ENCODE results near the gene SYT11.

- no peak for TF ChIP-seq POLR2A (IDR thresholded peaks at IDR 0.05; ENCODE audit: low read depth, low read length)
- TF ChIP-seq RFX5 (IDR thresholded peaks at IDR 0.05; ENCODE audit: low read depth, low read length) = no peak
- TF ChIP-seq CTCF (IDR thresholded peaks at IDR 0.05 in 2 of 3, conservative IDR thresholded peaks at IDR 0.05 in 1 of 3; ENCODE audit: control insufficient read depth in 2 of 3, extremely low read depth in 1 of 3, insufficient read depth in 1 of 3, low read depth in 3 of 3, low read length in 3 of 3) = no peak
- TF ChIP-seq EP300 (IDR thresholded peaks at IDR 0.05; ENCODE audit: borderline replicate concordance in 1 of 2, control insufficient read depth in 1 of 2, low read depth in 2 of 2, low read length in 2 of 2) = no peak
- no peak for TF ChIP-seq SP1 (IDR thresholded peaks at IDR 0.05; ENCODE audit: low read depth, low read length)
- no peak for TF ChIP-seq ZSCAN29 (IDR thresholded peaks at IDR 0.05)
These were observed 9.0 kb upstream of the SYT11 start for GRCh38 chr1:155850345-155850744.

Measured in GM12878 (cell line).